Activated T-cell treated with anti-CD3 and anti-CD28 coated beads for 24 hours (primary cell): ENCODE data around the gene MLXIPL.

Experiments
- DNase-seq: peaks from one replicate; pipeline ENCODE4 v3.0.0-alpha.2; 2020; ENCODE audit warnings: low read depth

MLXIPL gene

GRCh38 chr7:73549176-73549575 lies 75.1 kb downstream of the MLXIPL start:
- no peak for DNase-seq

- no peak for DNase-seq
Observed at GRCh38 chr7:73547841-73548240, 76.5 kb downstream of the MLXIPL start.

- no peak for DNase-seq
Observed at GRCh38 chr7:73544678-73545077, 79.6 kb downstream of the MLXIPL start.
